ENCODE measurements around the gene RAD52. TPM values are rescaled to one million over a fixed set of nuclear protein-coding genes. Genes with fewer than 3 reads are reported as not detected.

The RAD52 gene
- total RNA-seq, 2 experiments from 2014 or later = 15.6 to 17.9 TPM

- DNase-seq = no peak
- Mint-ChIP-seq H3K27ac (no peak overlapping the region), H3K4me1 (ENCODE audit: low read depth) (no peaks in the 10 kb centered on the region), H3K9me3 (no peaks in the 10 kb centered on the region), H3K36me3 (ENCODE audit: low read depth) (peaks cover 17% of the 10 kb centered on the region), H3K27me3 (ENCODE audit: low read depth) (no peaks in the 10 kb centered on the region), H3K4me3 (no peak overlapping the region)
- intact Hi-C loops (cut with micrococcal nuclease) = no loop called here
- CTCF ChIA-PET = no interaction called here
Observed at GRCh38 chr12:931591-931990, 17.9 kb downstream of the RAD52 start.

GRCh38 chr12:931060-931459 lies 18.4 kb downstream of the RAD52 start:
- no peaks in the 10 kb centered on the region for H3K9me3 Mint-ChIP-seq
- H3K27me3 Mint-ChIP-seq (ENCODE audit: low read depth) = no peaks in the 10 kb centered on the region
- CTCF ChIA-PET = no interaction called here
- intact Hi-C loops (cut with micrococcal nuclease) = no loop called here
- H3K36me3 Mint-ChIP-seq (ENCODE audit: low read depth) = peaks cover 20% of the 10 kb centered on the region
- no peak overlapping the region for H3K4me3 Mint-ChIP-seq
- DNase-seq = no peak
- no peaks in the 10 kb centered on the region for H3K4me1 Mint-ChIP-seq (ENCODE audit: low read depth)
- no peak overlapping the region for H3K27ac Mint-ChIP-seq

DNA sequence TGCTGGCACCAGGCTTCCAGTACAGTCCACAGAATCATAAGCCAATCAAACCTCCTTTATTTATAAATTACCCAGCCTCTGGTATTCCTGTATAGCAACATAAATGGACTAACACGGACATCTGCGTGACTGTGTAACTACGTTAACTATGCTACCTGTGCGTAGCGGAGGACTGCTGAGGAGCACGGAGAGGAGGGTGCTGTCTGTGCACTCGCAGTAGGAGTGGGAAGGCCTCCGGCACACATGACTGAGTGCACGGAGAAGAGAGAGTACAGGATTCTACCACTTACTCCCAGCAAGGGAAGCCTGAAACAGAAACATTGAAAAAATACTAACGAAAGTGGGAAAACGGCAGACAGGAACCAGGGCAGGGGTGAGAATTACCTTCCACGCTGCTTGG lies 22.9 kb downstream of the RAD52 start:
- intact Hi-C loops (cut with micrococcal nuclease) = no loop called here
- no peak for DNase-seq
- H3K4me3 Mint-ChIP-seq = no peak overlapping the region
- no peaks in the 10 kb centered on the region for H3K4me1 Mint-ChIP-seq (ENCODE audit: low read depth)
- H3K27ac Mint-ChIP-seq = no peak overlapping the region
- no peaks in the 10 kb centered on the region for H3K27me3 Mint-ChIP-seq (ENCODE audit: low read depth)
- H3K36me3 Mint-ChIP-seq (ENCODE audit: low read depth) = peaks cover 30% of the 10 kb centered on the region
- CTCF ChIA-PET = no interaction called here
- H3K9me3 Mint-ChIP-seq = no peaks in the 10 kb centered on the region

DNA sequence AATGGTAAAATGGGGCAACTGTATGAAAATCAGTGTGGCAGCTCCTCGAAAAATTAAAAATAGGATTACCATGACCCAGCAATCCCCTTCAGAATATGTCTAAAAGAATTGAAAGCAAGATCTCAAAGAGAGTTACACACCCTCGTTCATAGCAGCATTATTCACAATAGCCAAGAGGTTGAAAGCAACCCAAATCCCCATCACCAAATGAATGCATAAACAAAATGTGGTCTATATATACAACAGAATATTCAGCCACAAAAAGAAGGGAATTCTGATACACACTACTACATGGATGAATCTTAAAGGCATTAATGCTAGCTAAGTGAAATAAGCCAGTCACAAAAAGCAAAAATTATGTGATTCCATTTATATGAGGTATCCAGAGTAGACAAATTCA lies 27.2 kb downstream of the RAD52 start:
- no peak for DNase-seq
- no peak overlapping the region for H3K27ac Mint-ChIP-seq

GRCh38 chr12:920676-921075 lies 28.8 kb downstream of the RAD52 start:
- Mint-ChIP-seq H3K4me1 (ENCODE audit: low read depth) (peaks cover 14% of the 10 kb centered on the region), H3K27me3 (ENCODE audit: low read depth) (no peaks in the 10 kb centered on the region), H3K4me3 (no peak overlapping the region), H3K27ac (peak overlapping the region; percentile 67), H3K9me3 (no peaks in the 10 kb centered on the region), H3K36me3 (ENCODE audit: low read depth) (peaks cover 36% of the 10 kb centered on the region)
- no peak for DNase-seq
- intact Hi-C loops (cut with micrococcal nuclease) = no loop called here
- CTCF ChIA-PET = interaction anchor here (1.5 kb wide), 1 partner anchor 104 kb away, joined by 3 read pairs; no protein-coding TSS in a partner anchor

More for the DNA sequence above, 27.2 kb downstream of the RAD52 start:
- H3K4me1 Mint-ChIP-seq (ENCODE audit: low read depth) = peaks cover 7% of the 10 kb centered on the region
- CTCF ChIA-PET = interaction anchor here (1.5 kb wide), 1 partner anchor 105 kb away, joined by 3 read pairs; no protein-coding TSS in a partner anchor
- H3K4me3 Mint-ChIP-seq = no peak overlapping the region
- no peaks in the 10 kb centered on the region for H3K27me3 Mint-ChIP-seq (ENCODE audit: low read depth)
- H3K36me3 Mint-ChIP-seq (ENCODE audit: low read depth) = peaks cover 34% of the 10 kb centered on the region
- intact Hi-C loops (cut with micrococcal nuclease) = no loop called here
- no peaks in the 10 kb centered on the region for H3K9me3 Mint-ChIP-seq

GRCh38 chr12:916712-917445 lies 32.6 kb downstream of the RAD52 start:
- Mint-ChIP-seq H3K27ac (no peak overlapping the region), H3K27me3 (ENCODE audit: low read depth) (no peaks in the 10 kb centered on the region), H3K4me3 (peak overlapping the region; percentile 10), H3K4me1 (ENCODE audit: low read depth) (peaks cover 20% of the 10 kb centered on the region), H3K9me3 (no peaks in the 10 kb centered on the region), H3K36me3 (ENCODE audit: low read depth) (peaks cover 32% of the 10 kb centered on the region)
- intact Hi-C loops (cut with micrococcal nuclease) = no loop called here
- DNase-seq = no peak
- CTCF ChIA-PET = no interaction called here

DNA sequence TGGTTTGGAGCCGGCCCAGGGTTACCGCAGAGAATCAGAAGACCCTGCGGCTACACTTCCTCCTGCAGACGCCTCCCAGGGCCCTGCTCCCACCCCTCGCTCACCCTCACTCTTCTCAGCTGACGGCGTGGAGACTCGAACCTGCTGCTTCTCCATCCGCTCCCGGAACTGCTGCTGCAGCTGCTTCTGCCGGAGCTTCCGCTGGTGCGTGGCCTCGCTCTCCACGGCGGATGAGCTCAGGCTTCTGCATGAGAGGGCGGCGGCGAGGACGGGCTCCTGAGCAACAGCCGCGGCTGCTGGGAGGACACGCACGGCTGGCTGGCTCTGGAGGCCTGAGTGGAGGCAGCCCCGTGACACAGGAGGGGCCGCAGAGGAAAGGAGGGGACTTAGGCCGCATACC lies 33.3 kb downstream of the RAD52 start:
- Mint-ChIP-seq H3K9me3 (no peaks in the 10 kb centered on the region), H3K36me3 (ENCODE audit: low read depth) (peaks cover 31% of the 10 kb centered on the region), H3K4me1 (ENCODE audit: low read depth) (peaks cover 20% of the 10 kb centered on the region), H3K27ac (peak overlapping the region; percentile 72), H3K27me3 (ENCODE audit: low read depth) (no peaks in the 10 kb centered on the region), H3K4me3 (peak overlapping the region; percentile 60)
- intact Hi-C loops (cut with micrococcal nuclease) = no loop called here
- CTCF ChIA-PET = no interaction called here
- peak; percentile 36 for DNase-seq

GRCh38 chr12:915090-915489 lies 34.4 kb downstream of the RAD52 start:
- Mint-ChIP-seq H3K27me3 (ENCODE audit: low read depth) (no peaks in the 10 kb centered on the region), H3K4me3 (no peak overlapping the region), H3K4me1 (ENCODE audit: low read depth) (peaks cover 13% of the 10 kb centered on the region), H3K27ac (peak overlapping the region; percentile 18), H3K36me3 (ENCODE audit: low read depth) (peaks cover 24% of the 10 kb centered on the region), H3K9me3 (no peaks in the 10 kb centered on the region)
- intact Hi-C loops (cut with micrococcal nuclease) = no loop called here
- no peak for DNase-seq
- CTCF ChIA-PET = interaction anchor here (0.5 to 1.0 kb wide), 4 partner anchors 10 to 457 kb away, joined by 3 read pairs; no protein-coding TSS in a partner anchor

DNA sequence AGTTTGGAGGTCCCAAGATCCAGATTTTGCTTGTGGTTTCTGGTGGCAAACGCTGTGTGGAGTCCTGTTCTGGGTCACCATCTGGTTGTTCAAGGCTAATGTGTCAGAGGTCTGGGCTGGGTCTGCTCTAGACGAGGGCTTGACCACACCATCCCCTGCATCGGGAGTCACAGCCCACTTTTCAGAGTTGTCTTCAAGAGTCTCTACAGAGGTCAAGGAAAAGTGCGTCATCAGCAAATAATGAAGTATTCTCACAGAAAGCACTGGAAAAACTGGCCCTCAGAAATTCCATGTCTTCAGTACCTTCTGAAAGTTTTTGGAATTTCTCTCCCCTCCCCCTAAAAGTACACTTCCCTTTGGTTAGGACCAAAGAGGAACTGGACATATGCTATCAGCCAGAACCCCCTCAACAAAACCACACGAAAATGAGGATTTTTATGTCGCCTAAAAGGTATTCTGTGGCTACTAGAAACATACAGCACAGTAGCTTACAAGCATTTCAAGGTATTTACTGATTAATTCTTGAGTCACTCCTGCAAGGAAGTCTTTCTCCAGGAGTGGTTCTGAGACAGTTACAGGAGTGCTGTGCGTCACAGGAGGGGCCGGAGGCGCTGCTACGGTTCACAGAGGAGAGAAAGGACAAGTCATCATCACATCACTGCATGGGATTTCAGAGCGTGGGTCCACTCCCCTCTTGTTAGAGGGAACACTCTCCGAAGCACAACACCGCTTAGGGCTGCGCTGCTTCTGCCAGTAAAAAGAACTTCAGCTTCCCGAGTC lies 35.4 kb downstream of the RAD52 start:
- Mint-ChIP-seq H3K4me1 (ENCODE audit: low read depth) (peaks cover 13% of the 10 kb centered on the region), H3K36me3 (ENCODE audit: low read depth) (peaks cover 26% of the 10 kb centered on the region), H3K4me3 (no peak overlapping the region), H3K27me3 (ENCODE audit: low read depth) (no peaks in the 10 kb centered on the region), H3K9me3 (no peaks in the 10 kb centered on the region), H3K27ac (no peak overlapping the region)
- no peak for DNase-seq
- CTCF ChIA-PET = interaction anchor here (0.9 to 1.0 kb wide), 2 partner anchors 9 to 345 kb away, joined by 3 read pairs; no protein-coding TSS in a partner anchor
- intact Hi-C loops (cut with micrococcal nuclease) = no loop called here

DNA sequence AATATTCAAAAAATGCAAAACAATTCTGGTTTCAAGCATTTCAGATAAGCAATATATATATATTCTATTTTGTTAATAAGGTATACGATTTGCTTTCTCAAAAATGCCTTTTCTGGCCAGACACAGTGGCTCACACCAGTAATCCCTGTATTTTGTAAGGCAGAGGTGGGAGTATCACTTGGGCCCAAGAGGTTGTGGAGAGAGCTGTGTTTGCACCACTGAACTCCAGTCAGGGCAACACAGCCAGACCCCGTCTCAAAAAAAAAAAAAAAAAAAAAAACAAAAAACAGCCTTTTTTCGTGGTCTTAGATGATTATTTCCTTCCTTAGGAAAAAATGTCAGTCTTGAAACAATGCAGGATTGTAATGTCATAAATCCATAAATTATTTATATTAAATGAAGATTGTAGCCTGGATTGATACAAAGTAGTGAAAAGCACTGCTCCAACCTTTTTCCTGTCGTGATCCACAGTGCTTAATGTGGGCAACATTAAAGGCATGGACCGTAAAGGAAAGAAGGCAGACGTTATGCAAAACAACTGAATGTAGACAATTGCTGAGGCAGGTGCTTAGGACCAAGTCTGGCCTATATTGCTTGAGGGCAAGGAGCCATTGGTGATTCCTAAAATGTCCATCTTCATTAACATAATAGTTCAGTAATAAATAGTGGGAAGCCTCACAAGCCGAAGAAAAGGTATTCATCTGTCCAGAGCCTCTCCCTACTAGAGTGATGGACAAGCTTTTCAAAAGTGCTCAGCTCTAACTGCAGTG lies 36.8 kb downstream of the RAD52 start:
- CTCF ChIA-PET = interaction anchor here (0.9 kb wide), 1 partner anchor 344 kb away, joined by 3 read pairs; no protein-coding TSS in a partner anchor
- no peak overlapping the region for H3K27ac Mint-ChIP-seq
- H3K36me3 Mint-ChIP-seq (ENCODE audit: low read depth) = peaks cover 29% of the 10 kb centered on the region
- H3K9me3 Mint-ChIP-seq = no peaks in the 10 kb centered on the region
- peaks cover 13% of the 10 kb centered on the region for H3K4me1 Mint-ChIP-seq (ENCODE audit: low read depth)
- H3K27me3 Mint-ChIP-seq (ENCODE audit: low read depth) = no peaks in the 10 kb centered on the region
- DNase-seq = no peak
- intact Hi-C loops (cut with micrococcal nuclease) = no loop called here
- H3K4me3 Mint-ChIP-seq = no peak overlapping the region

- DNase-seq = no peak
- H3K27me3 Mint-ChIP-seq (ENCODE audit: low read depth) = no peaks in the 10 kb centered on the region
- intact Hi-C loops (cut with micrococcal nuclease) = no loop called here
- H3K9me3 Mint-ChIP-seq = no peaks in the 10 kb centered on the region
- no peak overlapping the region for H3K27ac Mint-ChIP-seq
- peaks cover 25% of the 10 kb centered on the region for H3K36me3 Mint-ChIP-seq (ENCODE audit: low read depth)
- CTCF ChIA-PET = interaction anchor here (0.6 to 1.2 kb wide), 3 partner anchors 20 to 364 kb away, joined by 3 read pairs; no protein-coding TSS in a partner anchor
- H3K4me1 Mint-ChIP-seq (ENCODE audit: low read depth) = peaks cover 10% of the 10 kb centered on the region
- no peak overlapping the region for H3K4me3 Mint-ChIP-seq
Observed at GRCh38 chr12:911191-911826, 38.2 kb downstream of the RAD52 start.

DNA sequence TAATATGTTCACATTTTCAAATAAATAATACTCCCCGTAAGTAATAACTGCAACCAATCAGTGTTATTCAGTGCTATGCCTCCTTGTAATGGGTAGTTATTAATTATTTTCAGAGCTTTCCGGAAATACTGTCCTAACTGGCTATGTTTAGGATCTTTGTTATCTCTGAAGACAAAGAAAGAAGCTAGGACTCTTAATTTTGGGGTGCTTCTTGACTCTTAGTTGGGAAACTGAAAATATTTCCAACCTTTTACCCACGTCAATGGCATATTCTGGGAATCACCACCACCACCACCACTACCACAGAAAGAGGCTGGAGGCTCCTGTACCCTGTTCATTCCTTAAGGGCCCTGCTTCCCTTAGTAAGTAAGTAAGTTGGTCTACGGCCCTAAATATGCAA lies 39.1 kb downstream of the RAD52 start:
- intact Hi-C loops (cut with micrococcal nuclease) = no loop called here
- Mint-ChIP-seq H3K27me3 (ENCODE audit: low read depth) (no peaks in the 10 kb centered on the region), H3K4me1 (ENCODE audit: low read depth) (peaks cover 15% of the 10 kb centered on the region), H3K27ac (no peak overlapping the region), H3K36me3 (ENCODE audit: low read depth) (peaks cover 23% of the 10 kb centered on the region), H3K4me3 (no peak overlapping the region), H3K9me3 (no peaks in the 10 kb centered on the region)
- DNase-seq = no peak
- CTCF ChIA-PET = interaction anchor here (1.1 to 1.2 kb wide), 2 partner anchors 300 to 363 kb away, joined by 3 read pairs; no protein-coding TSS in a partner anchor
